Fibroblast of the aortic adventitia (primary cell): Measurements from ENCODE around the gene BRI3. TPM values are rescaled to one million over a fixed set of nuclear protein-coding genes. Genes with fewer than 3 reads are reported as not detected.

ENCODE experiments used
- DNase-seq: peaks from one replicate; pipeline ENCODE4 v3.0.0-alpha.2; 2010; ENCODE audit warnings: low read depth
- H3K4me3 ChIP-seq: 2 replicates; pipeline ENCODE4 v1.5.1; 2011; ENCODE audit warnings: low read depth, mild to moderate bottlenecking, control low read depth, low read length, moderate library complexity
- total RNA-seq: library from RNA; depleted of rRNA; stranded (reverse); fragments of >200 nt; gene quantifications from 2 replicates; pipeline ENCODE4 v1.2.3, GENCODE V29; 2012; ENCODE audit warnings: low replicate concordance
- TF ChIP-seq, protein P1 (sequence below): IDR thresholded peaks from 2 replicates; pipeline ENCODE4 v1.5.1; 2011; ENCODE audit warnings: mild to moderate bottlenecking, low read length, control low read depth, inconsistent platforms; ENCODE audit not compliant: insufficient read depth

The BRI3 gene
- total RNA-seq, 1 donor: 105 TPM

DNA sequence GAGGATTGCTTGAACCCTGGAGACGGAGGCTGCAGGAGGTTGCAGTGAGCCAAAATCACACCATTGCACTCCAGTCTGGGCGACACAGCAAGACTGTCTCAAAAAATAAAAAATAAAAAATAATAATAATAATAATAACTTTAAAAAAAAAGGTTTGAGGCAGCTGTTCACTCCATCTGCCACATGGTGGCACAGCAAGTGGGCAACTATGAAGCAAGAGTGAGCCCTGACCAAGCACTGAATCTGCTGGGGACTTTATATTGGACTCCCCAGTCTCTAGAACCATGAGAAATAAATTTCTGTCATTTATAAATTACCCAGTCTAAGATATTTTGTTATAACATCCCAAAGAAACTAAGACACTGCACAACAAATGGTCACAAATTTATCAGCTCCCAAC lies 14.6 kb upstream of the BRI3 start:
- no peak overlapping the region for H3K4me3 ChIP-seq
- TF ChIP-seq, protein P1, sequence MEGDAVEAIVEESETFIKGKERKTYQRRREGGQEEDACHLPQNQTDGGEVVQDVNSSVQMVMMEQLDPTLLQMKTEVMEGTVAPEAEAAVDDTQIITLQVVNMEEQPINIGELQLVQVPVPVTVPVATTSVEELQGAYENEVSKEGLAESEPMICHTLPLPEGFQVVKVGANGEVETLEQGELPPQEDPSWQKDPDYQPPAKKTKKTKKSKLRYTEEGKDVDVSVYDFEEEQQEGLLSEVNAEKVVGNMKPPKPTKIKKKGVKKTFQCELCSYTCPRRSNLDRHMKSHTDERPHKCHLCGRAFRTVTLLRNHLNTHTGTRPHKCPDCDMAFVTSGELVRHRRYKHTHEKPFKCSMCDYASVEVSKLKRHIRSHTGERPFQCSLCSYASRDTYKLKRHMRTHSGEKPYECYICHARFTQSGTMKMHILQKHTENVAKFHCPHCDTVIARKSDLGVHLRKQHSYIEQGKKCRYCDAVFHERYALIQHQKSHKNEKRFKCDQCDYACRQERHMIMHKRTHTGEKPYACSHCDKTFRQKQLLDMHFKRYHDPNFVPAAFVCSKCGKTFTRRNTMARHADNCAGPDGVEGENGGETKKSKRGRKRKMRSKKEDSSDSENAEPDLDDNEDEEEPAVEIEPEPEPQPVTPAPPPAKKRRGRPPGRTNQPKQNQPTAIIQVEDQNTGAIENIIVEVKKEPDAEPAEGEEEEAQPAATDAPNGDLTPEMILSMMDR: peak; percentile 65
- DNase-seq: peak; percentile 52

DNA sequence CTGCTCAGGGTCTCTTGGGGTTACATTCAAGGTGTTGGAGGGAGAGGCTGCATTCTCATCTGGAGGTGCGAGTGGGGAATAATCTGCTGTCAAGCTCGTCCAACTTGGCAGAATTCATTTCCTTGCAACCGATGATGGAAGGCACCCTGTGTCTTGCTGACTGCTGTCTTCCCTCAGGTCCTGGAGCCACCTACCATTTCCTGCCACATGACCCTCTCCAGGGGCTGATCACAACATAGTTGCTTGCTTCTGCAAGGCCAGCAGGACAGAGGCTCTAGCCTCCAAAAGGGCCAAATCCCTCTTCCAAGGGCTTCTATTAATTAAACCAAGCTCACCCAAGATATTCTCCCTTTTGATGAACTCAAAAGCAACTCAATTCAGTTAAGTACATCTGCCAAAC lies 14.2 kb upstream of the BRI3 start:
- TF ChIP-seq, protein P1: no peak
- no peak overlapping the region for H3K4me3 ChIP-seq
- no peak for DNase-seq

DNA sequence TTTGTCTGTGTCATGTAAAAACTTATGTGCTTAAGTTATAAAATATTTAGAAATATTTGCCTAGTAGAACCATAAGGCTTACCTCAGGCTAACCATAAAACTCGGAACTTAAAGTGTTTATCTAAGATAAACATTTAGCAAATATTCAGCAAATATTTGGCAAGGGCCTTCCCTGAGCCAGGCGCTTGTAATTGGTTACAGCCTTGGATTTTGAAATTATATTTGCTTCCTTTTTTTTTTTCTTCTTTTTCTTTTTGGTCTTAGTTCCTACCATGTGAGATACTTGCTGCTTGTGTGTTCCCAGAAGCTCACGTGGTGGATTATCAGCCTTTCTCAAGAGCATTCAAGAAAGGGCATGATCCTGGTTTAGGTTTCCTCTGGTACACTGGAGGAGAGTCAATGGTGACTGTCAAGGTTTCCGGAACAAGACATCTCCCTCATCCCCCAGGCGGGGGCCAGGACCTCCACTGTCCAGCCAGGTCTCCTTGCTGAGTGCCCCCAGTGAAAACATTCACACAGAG lies 5.2 kb upstream of the BRI3 start:
- TF ChIP-seq, protein P1: no peak
- peak; percentile 90 for DNase-seq
- H3K4me3 ChIP-seq: no peak overlapping the region

DNA sequence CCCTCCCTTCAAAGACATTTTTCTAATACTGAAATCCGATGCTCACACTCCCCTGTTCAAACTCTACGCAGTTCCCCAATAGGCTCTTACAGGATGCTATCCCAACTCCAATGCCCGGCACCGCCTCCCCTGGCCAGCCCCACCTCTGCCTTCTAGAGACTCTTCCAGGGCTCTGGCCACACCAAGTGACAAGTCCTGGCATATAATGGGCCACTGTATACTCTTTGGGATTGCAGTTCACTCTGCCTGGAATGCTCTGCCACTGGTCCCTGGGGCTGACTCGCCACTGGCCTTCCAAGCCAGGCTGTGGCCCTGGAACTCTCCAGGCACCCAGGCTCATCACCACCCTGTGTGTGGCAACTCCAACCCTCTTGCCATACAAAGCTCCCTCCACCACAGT lies 3.1 kb upstream of the BRI3 start:
- H3K4me3 ChIP-seq: no peak overlapping the region
- TF ChIP-seq, protein P1: no peak
- no peak for DNase-seq

DNA sequence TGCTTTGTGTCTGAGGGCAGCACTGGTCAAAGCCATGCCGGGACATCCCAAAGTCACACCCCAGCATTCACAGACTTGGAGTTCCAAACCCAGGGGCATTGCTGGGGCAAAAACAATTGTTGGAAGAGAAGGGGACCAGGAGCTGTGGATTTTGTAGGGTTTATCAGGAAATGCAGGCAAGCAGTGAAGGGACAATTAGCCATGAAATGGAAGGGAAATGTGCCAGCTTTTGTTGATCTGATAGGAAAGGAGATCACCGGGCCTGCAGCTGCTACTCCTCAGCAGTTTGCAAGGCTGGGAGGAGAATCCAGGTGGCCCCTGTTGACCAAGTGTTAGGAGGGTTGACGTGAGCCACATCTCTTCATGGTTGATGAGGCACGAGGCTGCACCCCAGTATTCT lies 2.5 kb upstream of the BRI3 start:
- DNase-seq: no peak
- H3K4me3 ChIP-seq: no peak overlapping the region
- TF ChIP-seq, protein P1: no peak

DNA sequence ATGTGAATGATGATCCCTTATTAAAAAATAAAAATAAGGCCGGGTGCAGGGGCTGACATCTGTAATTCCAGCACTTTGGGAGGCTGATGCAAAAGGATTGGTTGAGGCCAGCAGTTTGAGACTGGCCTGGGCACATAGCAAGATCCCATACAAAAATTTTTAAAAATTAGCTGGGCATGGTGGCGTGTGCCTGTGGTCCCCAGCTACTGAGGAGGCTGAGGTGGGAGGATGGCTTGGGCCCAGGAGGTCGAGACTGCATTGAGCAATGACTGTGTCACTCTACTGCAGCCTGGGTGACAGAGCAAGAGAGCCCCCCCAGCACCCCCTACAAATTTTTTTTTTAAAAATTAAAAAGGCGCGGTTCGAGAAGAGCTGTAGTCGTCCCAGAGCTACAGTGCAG lies 1.2 kb upstream of the BRI3 start:
- H3K4me3 ChIP-seq: no peak overlapping the region
- TF ChIP-seq, protein P1: no peak
- no peak for DNase-seq
